Mesenchymal stem cell (in vitro differentiated cells and primary cell): ENCODE data around the gene MVB12B.

ENCODE experiments used
- DNase-seq: peaks from one replicate; pipeline ENCODE4 v3.0.0-alpha.2; 2013
- H2AFZ ChIP-seq: one replicate; pipeline ENCODE4 v1.6.1; 2013; ENCODE audit warnings: low read depth, mild to moderate bottlenecking, control low read depth, inconsistent platforms, low read length, moderate library complexity
- H2AK5ac ChIP-seq: 2 replicates; pipeline ENCODE4 v1.6.1; 2013; ENCODE audit warnings: low read length, moderate library complexity, mild to moderate bottlenecking, inconsistent platforms; ENCODE audit not compliant: severe bottlenecking
- H2BK120ac ChIP-seq: one replicate; pipeline ENCODE4 v1.6.1; 2013; ENCODE audit warnings: low read depth, mild to moderate bottlenecking, inconsistent platforms, low read length, moderate library complexity
- H2BK12ac ChIP-seq, 2 experiments: one replicate each; pipeline ENCODE4 v1.6.1; 2013; ENCODE audit warnings: inconsistent platforms in 2 of 2, low read length in 2 of 2, mild to moderate bottlenecking in 2 of 2, moderate library complexity in 2 of 2, control low read depth in 1 of 2
- H2BK15ac ChIP-seq: one replicate; pipeline ENCODE4 v1.6.1; 2013; ENCODE audit warnings: mild to moderate bottlenecking, low read depth, inconsistent platforms; ENCODE audit not compliant: poor library complexity, severe bottlenecking
- H2BK5ac ChIP-seq: 2 replicates; pipeline ENCODE4 v1.6.1; 2013; ENCODE audit warnings: low read depth, mild to moderate bottlenecking, low read length, control low read depth, inconsistent platforms; ENCODE audit not compliant: poor library complexity, severe bottlenecking
- H3K14ac ChIP-seq, 2 experiments: one replicate each; pipeline ENCODE4 v1.6.1; 2013; ENCODE audit warnings: inconsistent platforms in 2 of 2, low read length in 2 of 2, control low read depth in 1 of 2, mild to moderate bottlenecking in 1 of 2, moderate library complexity in 1 of 2
- H3K18ac ChIP-seq, 2 experiments: one replicate each; pipeline ENCODE4 v1.6.1; 2013; ENCODE audit warnings: inconsistent platforms in 2 of 2, low read length in 2 of 2, control low read depth in 1 of 2, low read depth in 1 of 2, mild to moderate bottlenecking in 1 of 2
- H3K23ac ChIP-seq, 2 experiments: one replicate each; pipeline ENCODE4 v1.6.1; 2013; ENCODE audit warnings: inconsistent platforms in 2 of 2, low read length in 2 of 2, mild to moderate bottlenecking in 2 of 2, moderate library complexity in 2 of 2, control low read depth in 1 of 2
- H3K27ac ChIP-seq: 2 replicates; pipeline ENCODE4 v1.5.1; 2013; ENCODE audit warnings: mild to moderate bottlenecking, moderate library complexity, low read length, control low read depth, inconsistent platforms; ENCODE audit not compliant: poor library complexity, severe bottlenecking
- H3K27me3 ChIP-seq, 2 experiments: 2 replicates each; pipeline versions ENCODE4 v1.6.1 to v1.7.0; 2013; ENCODE audit warnings: low read length in 2 of 2, mild to moderate bottlenecking in 2 of 2, moderate library complexity in 2 of 2, control low read depth in 1 of 2, inconsistent platforms in 1 of 2; ENCODE audit not compliant: control insufficient read depth in 1 of 2, insufficient read depth in 1 of 2
- H3K36me3 ChIP-seq, 2 experiments: 2 replicates each; pipeline versions ENCODE4 v1.6.1 to v1.7.0; 2013; ENCODE audit warnings: low read length in 2 of 2, control low read depth in 1 of 2, inconsistent platforms in 1 of 2, low read depth in 1 of 2, mild to moderate bottlenecking in 1 of 2; ENCODE audit not compliant: insufficient read depth in 2 of 2, control insufficient read depth in 1 of 2
- H3K4ac ChIP-seq, 2 experiments: one replicate each; pipeline ENCODE4 v1.6.1; 2013; ENCODE audit warnings: inconsistent platforms in 2 of 2, low read length in 2 of 2, mild to moderate bottlenecking in 2 of 2, moderate library complexity in 2 of 2, control low read depth in 1 of 2, low read depth in 1 of 2
- H3K4me1 ChIP-seq: 2 replicates; pipeline ENCODE4 v1.6.1; 2013; ENCODE audit warnings: low read depth, low read length, control low read depth; ENCODE audit not compliant: control insufficient read depth, insufficient read depth
- H3K4me2 ChIP-seq: 2 replicates; pipeline ENCODE4 v1.6.1; 2013; ENCODE audit warnings: low read length, mild to moderate bottlenecking, inconsistent platforms; ENCODE audit not compliant: poor library complexity, severe bottlenecking
- H3K4me3 ChIP-seq, 2 experiments: 2 replicates each; pipeline versions ENCODE4 v1.5.1 to v1.7.0; 2013; ENCODE audit warnings: low read length in 2 of 2, mild to moderate bottlenecking in 2 of 2, control low read depth in 1 of 2, low read depth in 1 of 2; ENCODE audit not compliant: insufficient read depth in 1 of 2
- H3K79me1 ChIP-seq: replicated peaks from 2 replicates; pipeline ENCODE4 v1.6.1; 2013; ENCODE audit warnings: mild to moderate bottlenecking, control low read depth, low read length, inconsistent platforms; ENCODE audit not compliant: poor library complexity, severe bottlenecking
- H3K9ac ChIP-seq: 2 replicates; pipeline ENCODE4 v1.7.0; 2013; ENCODE audit warnings: mild to moderate bottlenecking, low read length, moderate library complexity
- H3K9me3 ChIP-seq: 2 replicates; pipeline ENCODE4 v1.7.0; 2013; ENCODE audit warnings: mild to moderate bottlenecking, low read length; ENCODE audit not compliant: control insufficient read depth
- H4K8ac ChIP-seq: one replicate; pipeline ENCODE4 v1.6.1; 2013; ENCODE audit warnings: inconsistent platforms, mild to moderate bottlenecking, low read length, moderate library complexity
- H4K91ac ChIP-seq: one replicate; pipeline ENCODE4 v1.6.1; 2013; ENCODE audit warnings: mild to moderate bottlenecking, low read length, inconsistent platforms
- WGBS: methylation state at CpG from one replicate; pipeline ENCODE4 v1.1.7; 2013; ENCODE audit warnings: mixed read lengths; 5-methylcytosine and 5-hydroxymethylcytosine counted together

MVB12B gene

DNA sequence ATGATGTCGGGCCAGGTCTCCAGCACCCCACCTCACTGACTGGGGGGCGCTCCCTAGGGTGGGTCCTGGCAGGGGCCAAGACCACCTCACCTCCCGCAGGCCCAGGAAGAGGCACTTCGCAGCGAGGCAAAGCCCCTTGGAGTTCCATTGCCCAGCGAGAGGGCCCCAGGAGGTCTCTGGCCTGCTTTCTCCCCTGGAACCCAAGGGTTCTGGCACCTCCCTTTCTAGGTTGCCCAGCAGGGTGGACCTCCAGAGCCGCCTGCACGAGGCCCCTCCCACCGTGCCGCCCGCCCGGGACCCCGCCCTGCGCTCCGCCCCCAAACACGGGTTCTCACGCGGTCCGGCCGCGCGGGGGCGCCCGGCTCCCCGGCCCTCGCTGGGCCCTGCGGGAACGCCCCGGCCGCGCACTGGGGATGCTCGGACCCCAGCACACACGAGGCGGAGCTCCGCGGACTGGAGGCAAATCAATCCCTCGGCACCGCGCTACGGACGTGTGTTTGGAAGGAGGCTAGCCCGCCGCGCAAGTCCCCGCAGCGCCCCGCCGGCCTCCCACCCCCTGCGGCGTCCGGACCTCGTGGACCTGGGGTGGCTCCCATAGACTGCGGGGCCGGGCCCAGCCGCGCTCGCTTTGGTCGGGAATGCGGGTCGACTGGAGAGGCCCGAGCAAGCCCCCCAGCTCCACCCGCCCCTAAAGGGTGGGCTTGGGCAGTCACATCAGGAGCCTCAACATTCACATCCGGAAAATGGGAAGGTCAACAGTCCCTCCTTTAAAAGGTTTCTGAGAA is 187.6 kb downstream of the MVB12B start:
- Histone ChIP-seq H3K14ac (no peak overlapping the region), H2AFZ (peak overlapping the region; percentile 70), H3K4me2 (peak overlapping the region; percentile 48), H3K18ac (peak overlapping the region in 1 of 2 experiments; percentile 48), H3K9me3 (no peaks in the 10 kb centered on the region), H3K4ac (no peak overlapping the region), H3K4me3 (no peak overlapping the region), H3K9ac (no peak overlapping the region), H3K4me1 (peaks cover 8% of the 10 kb centered on the region), H2BK12ac (no peak overlapping the region), H3K79me1 (no peaks in the 10 kb centered on the region), H2BK120ac (no peak overlapping the region), H4K91ac (no peak overlapping the region), H2BK5ac (no peak overlapping the region), H3K27ac (no peak overlapping the region), H3K36me3 (no peaks in the 10 kb centered on the region), H4K8ac (no peak overlapping the region), H3K27me3 (peaks cover 58 to 67% of the 10 kb centered on the region in 2 experiments), H2AK5ac (no peak overlapping the region), H3K23ac (no peak overlapping the region), H2BK15ac (peak overlapping the region; percentile 18)
- DNase-seq = peak; percentile 41
- 12% methylated on average over 63 of the region's 63 CpGs for WGBS

DNA sequence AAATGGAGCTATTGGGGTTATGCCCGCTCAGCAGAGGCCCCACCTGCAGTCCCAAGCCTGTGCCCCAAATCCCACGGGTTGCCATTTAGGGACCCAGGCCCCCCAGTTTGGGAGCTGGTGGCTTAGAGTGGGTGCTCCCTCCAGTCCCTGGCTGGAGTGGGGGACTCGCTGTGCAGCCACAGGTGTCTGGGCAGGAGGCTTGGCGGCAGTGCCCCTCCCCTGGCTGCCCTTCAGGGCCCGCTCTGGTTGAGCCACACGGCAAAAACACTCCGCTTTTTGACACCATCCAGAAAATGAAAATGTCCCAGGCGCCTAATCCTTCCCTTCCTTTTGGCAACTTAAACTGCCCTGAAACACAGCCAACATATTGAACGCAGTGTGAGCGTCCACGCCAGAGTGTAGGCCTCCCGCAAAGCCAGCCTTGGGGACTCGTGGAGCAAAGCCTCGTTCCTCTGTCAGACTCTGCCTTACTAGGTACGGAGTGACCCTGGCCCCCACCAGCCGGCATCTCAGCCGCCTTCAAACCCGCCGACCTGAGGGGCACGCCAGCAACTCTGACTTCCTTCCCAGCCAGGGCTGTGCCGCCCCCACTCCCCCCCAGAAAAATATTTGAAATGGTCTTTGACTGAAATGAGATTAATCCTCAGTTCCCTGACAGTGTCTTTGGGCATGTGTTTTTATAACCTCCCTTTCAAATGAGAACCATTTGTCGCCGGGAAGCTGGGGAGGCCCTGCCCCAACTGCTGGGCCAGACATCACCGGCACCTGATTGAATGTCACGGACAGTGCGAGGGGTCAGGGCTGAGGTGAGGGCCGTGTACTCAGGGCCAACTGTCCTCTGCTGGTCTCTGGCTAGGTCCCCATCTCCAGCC is 188.6 kb downstream of the MVB12B start:
- H3K9ac ChIP-seq = no peak overlapping the region
- H2AK5ac ChIP-seq = no peak overlapping the region
- H3K79me1 ChIP-seq = no peaks in the 10 kb centered on the region
- no peak overlapping the region for H3K4me3 ChIP-seq
- no peak overlapping the region for H3K18ac ChIP-seq
- H3K4me2 ChIP-seq = no peak overlapping the region
- WGBS = 81% methylated on average over 20 of the region's 27 CpGs
- no peaks in the 10 kb centered on the region for H3K36me3 ChIP-seq
- H4K91ac ChIP-seq = no peak overlapping the region
- H3K9me3 ChIP-seq = no peaks in the 10 kb centered on the region
- H3K4ac ChIP-seq = no peak overlapping the region
- H3K23ac ChIP-seq = no peak overlapping the region
- peaks cover 66 to 69% of the 10 kb centered on the region in 2 experiments for H3K27me3 ChIP-seq
- H2BK12ac ChIP-seq = no peak overlapping the region
- H4K8ac ChIP-seq = no peak overlapping the region
- H3K14ac ChIP-seq = no peak overlapping the region
- no peak overlapping the region for H2AFZ ChIP-seq
- H2BK15ac ChIP-seq = no peak overlapping the region
- H3K27ac ChIP-seq = no peak overlapping the region
- no peak overlapping the region for H2BK5ac ChIP-seq
- no peak for DNase-seq
- peaks cover 8% of the 10 kb centered on the region for H3K4me1 ChIP-seq
- H2BK120ac ChIP-seq = no peak overlapping the region

DNA sequence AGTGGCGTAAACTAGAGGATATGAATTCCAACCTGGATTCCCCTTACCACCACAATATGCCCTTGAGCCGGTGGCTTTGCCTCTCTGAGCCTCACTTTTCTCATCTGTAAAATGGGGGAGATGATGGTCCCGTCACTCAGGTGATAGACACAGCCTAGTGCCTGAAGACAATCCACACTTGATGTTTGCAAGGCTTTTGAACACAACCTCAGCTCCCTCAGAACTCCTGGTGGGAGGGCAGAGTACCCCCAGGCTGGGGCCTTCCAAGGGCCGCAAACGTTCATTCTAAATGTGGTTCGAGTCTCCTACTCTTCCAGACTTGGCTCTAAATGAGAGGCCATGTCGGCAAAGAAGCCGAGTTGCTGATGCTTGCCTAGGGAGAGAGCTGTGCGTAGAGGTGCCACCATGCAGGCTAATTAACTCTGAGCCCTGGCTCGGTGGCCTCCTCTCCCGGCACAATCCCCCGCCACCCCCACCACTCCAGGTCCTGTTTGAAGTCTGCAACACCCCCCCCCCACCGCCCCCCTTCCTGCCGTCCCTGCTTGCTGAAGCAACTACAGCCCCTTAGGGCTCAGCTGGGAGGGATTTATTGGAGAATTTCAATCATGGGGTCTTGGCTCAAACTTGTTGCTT is 189.4 kb downstream of the MVB12B start:
- H3K9ac ChIP-seq = no peak overlapping the region
- H3K23ac ChIP-seq = no peak overlapping the region
- no peaks in the 10 kb centered on the region for H3K79me1 ChIP-seq
- H2BK12ac ChIP-seq = no peak overlapping the region
- H3K27ac ChIP-seq = no peak overlapping the region
- no peak overlapping the region for H2AFZ ChIP-seq
- H3K27me3 ChIP-seq = peaks cover 63 to 69% of the 10 kb centered on the region in 2 experiments
- WGBS = 89% methylated on average over 8 of the region's 14 CpGs
- H3K9me3 ChIP-seq = no peaks in the 10 kb centered on the region
- H2BK120ac ChIP-seq = no peak overlapping the region
- no peak overlapping the region for H4K8ac ChIP-seq
- no peak overlapping the region for H2BK5ac ChIP-seq
- H4K91ac ChIP-seq = no peak overlapping the region
- H3K18ac ChIP-seq = no peak overlapping the region
- H2BK15ac ChIP-seq = no peak overlapping the region
- no peak overlapping the region for H3K4ac ChIP-seq
- no peak overlapping the region for H3K4me2 ChIP-seq
- no peaks in the 10 kb centered on the region for H3K36me3 ChIP-seq
- H2AK5ac ChIP-seq = no peak overlapping the region
- no peak overlapping the region for H3K4me3 ChIP-seq
- no peak for DNase-seq
- no peak overlapping the region for H3K14ac ChIP-seq
- H3K4me1 ChIP-seq = peaks cover 8% of the 10 kb centered on the region

DNA sequence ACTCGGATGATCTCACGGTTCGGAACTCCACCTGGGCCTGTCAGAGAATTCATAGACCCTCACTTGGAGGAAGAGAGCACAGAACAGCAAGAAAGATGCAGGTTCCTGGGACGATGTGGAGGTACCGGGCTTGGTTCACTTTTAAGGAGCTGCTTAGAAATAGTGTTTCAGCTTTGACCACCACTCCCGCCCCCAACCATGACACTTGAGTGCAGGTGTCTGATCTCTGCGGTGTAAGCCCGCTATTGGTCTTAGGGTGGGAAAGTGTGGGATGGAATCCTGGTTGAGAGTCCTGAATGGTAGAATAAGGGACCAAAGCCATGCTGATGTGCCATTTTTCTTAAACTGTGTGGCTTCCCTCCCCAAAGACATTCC is 189.9 kb downstream of the MVB12B start:
- WGBS = 84% methylated on average over 5 of the region's 8 CpGs

More for the DNA sequence above, 189.9 kb downstream of the MVB12B start:
- Histone ChIP-seq H3K4me2 (no peak overlapping the region), H3K4me3 (peak overlapping the region in 1 of 2 experiments; percentile 84), H3K27me3 (peaks cover 64 to 72% of the 10 kb centered on the region in 2 experiments), H2AK5ac (no peak overlapping the region), H3K9ac (peak overlapping the region; percentile 87), H3K4ac (no peak overlapping the region), H4K91ac (no peak overlapping the region), H4K8ac (no peak overlapping the region), H3K79me1 (no peaks in the 10 kb centered on the region), H3K18ac (no peak overlapping the region), H2BK12ac (no peak overlapping the region), H2AFZ (no peak overlapping the region), H3K14ac (no peak overlapping the region), H3K23ac (no peak overlapping the region), H2BK5ac (no peak overlapping the region), H2BK120ac (no peak overlapping the region), H3K36me3 (no peaks in the 10 kb centered on the region), H2BK15ac (no peak overlapping the region), H3K27ac (no peak overlapping the region), H3K9me3 (no peaks in the 10 kb centered on the region), H3K4me1 (peaks cover 8% of the 10 kb centered on the region)
- DNase-seq = no peak
